ENCODE results near the gene CNN1. TPM values are rescaled to one million over a fixed set of nuclear protein-coding genes. Genes with fewer than 3 reads are reported as not detected.

CNN1 gene
- total and polyA plus RNA-seq, 9 of the 15 experiments (the other 6 are each of a cell fraction or from before 2014, with no cell fraction given): 0.23 to 10.6 (median 5.2) TPM

DNA sequence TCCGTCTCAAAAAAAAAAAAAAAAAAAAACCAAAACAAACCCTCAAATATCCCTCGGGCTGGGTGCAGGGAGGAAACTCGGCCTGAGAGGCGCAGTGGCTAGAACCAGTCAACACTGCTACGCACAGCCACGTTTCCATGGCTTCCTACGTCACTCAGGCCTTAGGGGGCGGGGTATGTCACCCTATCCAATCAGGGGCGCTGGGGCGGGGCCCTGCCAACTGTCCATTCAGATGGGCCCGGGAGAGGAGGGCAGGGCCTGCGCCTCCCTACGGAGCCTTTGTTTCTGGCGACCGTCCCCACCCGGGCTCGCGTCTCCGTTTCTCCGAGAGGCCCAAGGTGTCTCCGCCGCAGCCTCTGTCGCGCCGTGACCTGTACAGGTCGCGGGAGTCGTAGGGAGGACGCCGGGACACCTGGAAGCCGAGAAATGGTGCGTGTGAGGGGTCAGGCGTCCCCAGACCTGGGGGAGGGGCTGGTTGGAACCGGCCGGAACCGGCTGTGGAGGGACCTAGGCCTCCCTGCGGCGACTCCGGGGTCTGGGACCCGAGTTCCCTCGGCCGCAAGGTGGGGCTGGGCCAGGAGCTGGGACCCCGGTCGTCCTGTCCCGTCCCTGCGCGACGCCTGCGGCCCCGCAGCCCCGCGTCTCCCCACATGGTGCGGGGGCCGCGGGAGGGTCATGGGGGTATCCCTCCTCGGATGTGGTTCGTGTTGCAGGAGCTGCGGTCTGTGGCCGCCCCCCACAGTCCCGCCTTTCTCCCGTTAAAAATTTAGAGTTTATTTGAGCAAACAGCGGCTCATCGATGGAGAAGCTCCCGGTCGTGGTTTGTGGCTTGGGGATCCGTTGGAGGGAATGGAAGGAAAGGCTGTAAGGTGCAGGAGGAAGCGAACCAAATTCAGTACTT is 58.8 kb downstream of the CNN1 start, which contains the start of gene ZNF627 (continued):
- TF ChIP-seq SAFB (IDR thresholded peaks at IDR 0.05; ENCODE audit: borderline replicate concordance, low read depth, low read length) (peak; percentile 74; the same call in 1 of the 2 replicates), ZBTB1 (CRISPR knock-in tag; IDR thresholded peaks at IDR 0.05; ENCODE audit: borderline replicate concordance, low read depth) (peak; percentile 95), TAL1 (IDR thresholded peaks at IDR 0.05) (no peak), RBM22 (IDR thresholded peaks at IDR 0.05; ENCODE audit: low read depth, low read length, poor library complexity, severe bottlenecking) (peak; percentile 87), RUNX1 (IDR thresholded peaks at IDR 0.05; ENCODE audit: low read depth) (no peak), POLR2AphosphoS5 (IDR thresholded peaks at IDR 0.05; ENCODE audit: control insufficient read depth, insufficient read depth, low read depth, low read length) (peak; percentile 94), SPI1 (IDR thresholded peaks at IDR 0.05; ENCODE audit: borderline replicate concordance, low read depth, low read length) (peak; percentile 15; the same call in 1 of the 2 replicates), ZBTB7A (IDR thresholded peaks at IDR 0.05; ENCODE audit: borderline replicate concordance, control insufficient read depth, low read depth, low read length) (peak; percentile 91), STAT5B (CRISPR knock-in tag; IDR thresholded peaks at IDR 0.05) (no peak), ATF1 (CRISPR knock-in tag; IDR thresholded peaks at IDR 0.05) (no peak), ATF1 (tag; IDR thresholded peaks at IDR 0.05) (peak; percentile 92), LEF1 (IDR thresholded peaks at IDR 0.05) (peak; percentile 85), GABPA (tag; conservative IDR thresholded peaks at IDR 0.05; ENCODE audit: low read depth) (peak; percentile 36; the same call in 1 of the 2 replicates)
- TF ChIP-seq, protein P1, sequence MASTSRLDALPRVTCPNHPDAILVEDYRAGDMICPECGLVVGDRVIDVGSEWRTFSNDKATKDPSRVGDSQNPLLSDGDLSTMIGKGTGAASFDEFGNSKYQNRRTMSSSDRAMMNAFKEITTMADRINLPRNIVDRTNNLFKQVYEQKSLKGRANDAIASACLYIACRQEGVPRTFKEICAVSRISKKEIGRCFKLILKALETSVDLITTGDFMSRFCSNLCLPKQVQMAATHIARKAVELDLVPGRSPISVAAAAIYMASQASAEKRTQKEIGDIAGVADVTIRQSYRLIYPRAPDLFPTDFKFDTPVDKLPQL (IDR thresholded peaks at IDR 0.05; ENCODE audit: extremely low read depth, insufficient read length): peak; percentile 20
- TF ChIP-seq, protein P2, sequence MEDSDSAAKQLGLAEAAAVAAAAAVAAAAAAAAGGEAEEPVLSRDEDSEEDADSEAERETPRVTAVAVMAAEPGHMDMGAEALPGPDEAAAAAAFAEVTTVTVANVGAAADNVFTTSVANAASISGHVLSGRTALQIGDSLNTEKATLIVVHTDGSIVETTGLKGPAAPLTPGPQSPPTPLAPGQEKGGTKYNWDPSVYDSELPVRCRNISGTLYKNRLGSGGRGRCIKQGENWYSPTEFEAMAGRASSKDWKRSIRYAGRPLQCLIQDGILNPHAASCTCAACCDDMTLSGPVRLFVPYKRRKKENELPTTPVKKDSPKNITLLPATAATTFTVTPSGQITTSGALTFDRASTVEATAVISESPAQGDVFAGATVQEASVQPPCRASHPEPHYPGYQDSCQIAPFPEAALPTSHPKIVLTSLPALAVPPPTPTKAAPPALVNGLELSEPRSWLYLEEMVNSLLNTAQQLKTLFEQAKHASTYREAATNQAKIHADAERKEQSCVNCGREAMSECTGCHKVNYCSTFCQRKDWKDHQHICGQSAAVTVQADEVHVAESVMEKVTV (CRISPR knock-in tag; IDR thresholded peaks at IDR 0.05): 0 out of 2 replicates have a peak, but pooled peaks have one; percentile 14
- TF ChIP-seq, protein P3, sequence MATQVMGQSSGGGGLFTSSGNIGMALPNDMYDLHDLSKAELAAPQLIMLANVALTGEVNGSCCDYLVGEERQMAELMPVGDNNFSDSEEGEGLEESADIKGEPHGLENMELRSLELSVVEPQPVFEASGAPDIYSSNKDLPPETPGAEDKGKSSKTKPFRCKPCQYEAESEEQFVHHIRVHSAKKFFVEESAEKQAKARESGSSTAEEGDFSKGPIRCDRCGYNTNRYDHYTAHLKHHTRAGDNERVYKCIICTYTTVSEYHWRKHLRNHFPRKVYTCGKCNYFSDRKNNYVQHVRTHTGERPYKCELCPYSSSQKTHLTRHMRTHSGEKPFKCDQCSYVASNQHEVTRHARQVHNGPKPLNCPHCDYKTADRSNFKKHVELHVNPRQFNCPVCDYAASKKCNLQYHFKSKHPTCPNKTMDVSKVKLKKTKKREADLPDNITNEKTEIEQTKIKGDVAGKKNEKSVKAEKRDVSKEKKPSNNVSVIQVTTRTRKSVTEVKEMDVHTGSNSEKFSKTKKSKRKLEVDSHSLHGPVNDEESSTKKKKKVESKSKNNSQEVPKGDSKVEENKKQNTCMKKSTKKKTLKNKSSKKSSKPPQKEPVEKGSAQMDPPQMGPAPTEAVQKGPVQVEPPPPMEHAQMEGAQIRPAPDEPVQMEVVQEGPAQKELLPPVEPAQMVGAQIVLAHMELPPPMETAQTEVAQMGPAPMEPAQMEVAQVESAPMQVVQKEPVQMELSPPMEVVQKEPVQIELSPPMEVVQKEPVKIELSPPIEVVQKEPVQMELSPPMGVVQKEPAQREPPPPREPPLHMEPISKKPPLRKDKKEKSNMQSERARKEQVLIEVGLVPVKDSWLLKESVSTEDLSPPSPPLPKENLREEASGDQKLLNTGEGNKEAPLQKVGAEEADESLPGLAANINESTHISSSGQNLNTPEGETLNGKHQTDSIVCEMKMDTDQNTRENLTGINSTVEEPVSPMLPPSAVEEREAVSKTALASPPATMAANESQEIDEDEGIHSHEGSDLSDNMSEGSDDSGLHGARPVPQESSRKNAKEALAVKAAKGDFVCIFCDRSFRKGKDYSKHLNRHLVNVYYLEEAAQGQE (IDR thresholded peaks at IDR 0.05; ENCODE audit: borderline replicate concordance): peak; percentile 99
- TF ChIP-seq, protein P3 (CRISPR knock-in tag; IDR thresholded peaks at IDR 0.05; ENCODE audit: low read depth): peak; percentile 65; the same call in 1 of the 2 replicates
